Fibroblast of villous mesenchyme (primary cell): ENCODE data around the gene CXCR5. TPM values are rescaled to one million over a fixed set of nuclear protein-coding genes. Genes with fewer than 3 reads are reported as not detected.

Experiments used
- DNase-seq: peaks from one replicate; pipeline ENCODE4 v3.0.0-alpha.2; 2010; ENCODE audit warnings: low read depth
- H3K4me3 ChIP-seq: 2 replicates; pipeline ENCODE4 v1.5.1; 2011; ENCODE audit warnings: low read depth, mild to moderate bottlenecking, low read length
- CTCF ChIP-seq: IDR thresholded peaks from 2 replicates; pipeline ENCODE4 v1.5.1; 2012; ENCODE audit warnings: low read depth, mild to moderate bottlenecking, low read length; ENCODE audit not compliant: insufficient read depth
- total RNA-seq: library from RNA; depleted of rRNA; stranded (reverse); fragments of >200 nt; gene quantifications from 2 replicates; pipeline ENCODE4 v1.2.3, GENCODE V29; 2012

CXCR5 gene
- total RNA-seq, 1 donor, result not detected

GRCh38 chr11:118857385-118857784 is 26.3 kb upstream of the CXCR5 start:
- no peak overlapping the region for H3K4me3 ChIP-seq
- DNase-seq, result no peak
- TF ChIP-seq CTCF, result no peak

GRCh38 chr11:118859973-118860372 is 23.7 kb upstream of the CXCR5 start:
- DNase-seq, result no peak
- no peak overlapping the region for H3K4me3 ChIP-seq
- no peak for TF ChIP-seq CTCF

GRCh38 chr11:118868659-118869058 is 15.0 kb upstream of the CXCR5 start:
- H3K4me3 ChIP-seq, result no peak overlapping the region
- TF ChIP-seq CTCF, result no peak
- DNase-seq, result no peak

GRCh38 chr11:118870396-118871343 is 13.0 kb upstream of the CXCR5 start:
- H3K4me3 ChIP-seq, result no peak overlapping the region
- TF ChIP-seq CTCF, result peak; percentile 28
- DNase-seq, result peak; percentile 55

GRCh38 chr11:118872403-118872821 is 11.3 kb upstream of the CXCR5 start:
- DNase-seq, result no peak
- H3K4me3 ChIP-seq, result no peak overlapping the region
- no peak for TF ChIP-seq CTCF

GRCh38 chr11:118873804-118874203 is 9.9 kb upstream of the CXCR5 start:
- TF ChIP-seq CTCF, result no peak
- no peak for DNase-seq
- H3K4me3 ChIP-seq, result no peak overlapping the region
